PFSK-1 (cell line): ENCODE data around the gene TEX13D.

ENCODE experiments used
- FOXP2 ChIP-seq: optimal IDR thresholded peaks from 2 replicates; pipeline ENCODE3; 2011; ENCODE audit warnings: borderline replicate concordance, control low read depth, inconsistent platforms; ENCODE audit not compliant: insufficient read depth; ENCODE audit errors: extremely low read length, extremely low read depth
- POLR2AphosphoS5 ChIP-seq: IDR thresholded peaks from 2 replicates; pipeline ENCODE4 v1.6.1; 2012; ENCODE audit warnings: low read depth, mild to moderate bottlenecking, control low read depth, low read length, moderate library complexity
- REST ChIP-seq, 2 experiments: IDR thresholded peaks; 2 replicates each; pipeline versions ENCODE4 v1.6.1 to v1.8.0; 2011 to 2012; ENCODE audit warnings: low read depth in 2 of 2, low read length in 2 of 2, control low read depth in 1 of 2, inconsistent platforms in 1 of 2, mild to moderate bottlenecking in 1 of 2, moderate library complexity in 1 of 2; ENCODE audit not compliant: insufficient read depth in 1 of 2
- SIN3A ChIP-seq: IDR thresholded peaks from 2 replicates; pipeline ENCODE4 v1.6.1; 2012; ENCODE audit warnings: mild to moderate bottlenecking, low read length, moderate library complexity, borderline replicate concordance; ENCODE audit not compliant: insufficient read depth
- TAF1 ChIP-seq: IDR thresholded peaks from 2 replicates; pipeline ENCODE4 v1.6.1; 2012; ENCODE audit warnings: low read length, control low read depth, borderline replicate concordance; ENCODE audit not compliant: insufficient read depth

The TEX13D gene

GRCh38 chrX:124335598-124335997, 3.1 kb downstream of the TEX13D start:
- TF ChIP-seq REST (IDR thresholded peaks at IDR 0.05; ENCODE audit: insufficient read depth in 1 of 2, low read depth in 2 of 2, low read length in 2 of 2) (no peak), POLR2AphosphoS5 (no peak), TAF1 (no peak), FOXP2 (no peak), SIN3A (no peak)

GRCh38 chrX:124337916-124338315, 5.5 kb downstream of the TEX13D start:
- TF ChIP-seq REST (IDR thresholded peaks at IDR 0.05; ENCODE audit: insufficient read depth in 1 of 2, low read depth in 2 of 2, low read length in 2 of 2) = no peak
- TF ChIP-seq SIN3A = no peak
- no peak for TF ChIP-seq FOXP2
- no peak for TF ChIP-seq POLR2AphosphoS5
- TF ChIP-seq TAF1 = no peak

- no peak for TF ChIP-seq REST (IDR thresholded peaks at IDR 0.05; ENCODE audit: insufficient read depth in 1 of 2, low read depth in 2 of 2, low read length in 2 of 2)
- no peak for TF ChIP-seq FOXP2
- no peak for TF ChIP-seq POLR2AphosphoS5
- no peak for TF ChIP-seq SIN3A
- TF ChIP-seq TAF1 = no peak
These were observed 6.5 kb downstream of the TEX13D start for GRCh38 chrX:124338733-124339514.

GRCh38 chrX:124341396-124342132, 9.1 kb downstream of the TEX13D start:
- TF ChIP-seq TAF1 = no peak

GRCh38 chrX:124342174-124342867, 9.9 kb downstream of the TEX13D start:
- TF ChIP-seq SIN3A = no peak
- TF ChIP-seq REST (IDR thresholded peaks at IDR 0.05; ENCODE audit: insufficient read depth in 1 of 2, low read depth in 2 of 2, low read length in 2 of 2) = no peak
- no peak for TF ChIP-seq TAF1
- TF ChIP-seq FOXP2 = no peak
- no peak for TF ChIP-seq POLR2AphosphoS5
